Tibial nerve (tissue), 3 donors: ENCODE data around the gene CNKSR2.

Experiments used
- CTCF ChIP-seq, 5 experiments: fragments of 200-600 bp in 3 of 5; fragments of 450-650 bp in 2 of 5; sonication (generic) in 3 of 5; IDR thresholded peaks; one replicate each; pipeline ENCODE4 v1.5.1; 2016 to 2019; ENCODE audit warnings: antibody characterized with exemption in 5 of 5, mild to moderate bottlenecking in 3 of 5, moderate library complexity in 2 of 5
- POLR2A ChIP-seq, 2 donors: fragments of 450-650 bp; IDR thresholded peaks; one replicate each; pipeline ENCODE4 v1.6.1; 2017; ENCODE audit warnings: antibody characterized with exemption in 2 of 2, mild to moderate bottlenecking in 2 of 2, moderate library complexity in 2 of 2

DNA sequence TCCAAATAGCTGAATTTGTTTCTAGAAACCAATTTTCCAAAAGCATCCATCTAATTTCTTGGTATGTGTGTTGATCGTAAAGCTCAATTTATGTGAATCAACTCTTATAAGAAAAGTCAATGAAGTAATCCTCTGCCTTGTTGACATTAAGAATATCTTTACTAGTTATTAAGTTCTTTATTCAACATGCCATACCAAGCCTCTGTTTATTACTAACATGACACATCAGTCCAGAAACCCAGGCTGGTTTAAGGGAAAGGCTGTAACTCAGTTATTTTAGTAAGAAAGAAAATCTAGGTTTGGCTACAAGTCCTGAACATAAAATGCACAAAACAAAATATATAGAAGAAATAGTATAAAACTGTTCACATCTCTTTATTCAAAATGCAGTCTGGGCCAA lies 235.9 kb downstream of the CNKSR2 start:
- TF ChIP-seq POLR2A (IDR thresholded peaks at IDR 0.05) = no peak
- no peak for TF ChIP-seq CTCF (IDR thresholded peaks at IDR 0.05)
